GM19035 (cell line): ENCODE results near the gene CACNA2D3.

Experiments used
- ATAC-seq: cut with Tn5 transposase; IDR thresholded peaks from one replicate; pipeline ENCODE4 v1.9.1; 2021; ENCODE audit not compliant: unreplicated experiment

CACNA2D3 gene

GRCh38 chr3:54213907-54214306, 91.6 kb downstream of the CACNA2D3 start:
- ATAC-seq, result no peak

GRCh38 chr3:54214845-54215244, 92.5 kb downstream of the CACNA2D3 start:
- ATAC-seq, result no peak

GRCh38 chr3:54215521-54215920, 93.2 kb downstream of the CACNA2D3 start:
- ATAC-seq, result no peak

- ATAC-seq, result no peak
These were observed 95.5 kb downstream of the CACNA2D3 start for GRCh38 chr3:54217828-54218227.

- ATAC-seq, result no peak
These were observed 100.0 kb downstream of the CACNA2D3 start for GRCh38 chr3:54222316-54222715.

GRCh38 chr3:54223063-54223462, 100.7 kb downstream of the CACNA2D3 start:
- ATAC-seq, result no peak

- ATAC-seq, result no peak
These were observed 103.6 kb downstream of the CACNA2D3 start for GRCh38 chr3:54225841-54226528.

- no peak for ATAC-seq
These were observed 106.5 kb downstream of the CACNA2D3 start for GRCh38 chr3:54228806-54229205.

GRCh38 chr3:54232618-54233017, 110.3 kb downstream of the CACNA2D3 start:
- no peak for ATAC-seq

- no peak for ATAC-seq
These were observed 113.6 kb downstream of the CACNA2D3 start for GRCh38 chr3:54235998-54236397.

- ATAC-seq, result no peak
These were observed 114.8 kb downstream of the CACNA2D3 start for GRCh38 chr3:54237109-54237508.

GRCh38 chr3:54237788-54238502, 115.6 kb downstream of the CACNA2D3 start:
- no peak for ATAC-seq

GRCh38 chr3:54240309-54240708, 118.0 kb downstream of the CACNA2D3 start:
- no peak for ATAC-seq

GRCh38 chr3:54243056-54243931, 120.9 kb downstream of the CACNA2D3 start:
- ATAC-seq, result no peak

GRCh38 chr3:54243960-54244682, 121.8 kb downstream of the CACNA2D3 start:
- ATAC-seq, result no peak

- no peak for ATAC-seq
These were observed 129.4 kb downstream of the CACNA2D3 start for GRCh38 chr3:54251705-54252104.

GRCh38 chr3:54257125-54257720, 134.9 kb downstream of the CACNA2D3 start:
- no peak for ATAC-seq

GRCh38 chr3:54259636-54260035, 137.3 kb downstream of the CACNA2D3 start:
- ATAC-seq, result no peak

GRCh38 chr3:54261141-54261540, 138.8 kb downstream of the CACNA2D3 start:
- no peak for ATAC-seq

- no peak for ATAC-seq
These were observed 140.2 kb downstream of the CACNA2D3 start for GRCh38 chr3:54262541-54262940.

GRCh38 chr3:54262946-54263345, 140.6 kb downstream of the CACNA2D3 start:
- no peak for ATAC-seq
